HG03066 (cell line): ENCODE data around the gene RPL26.
"Not testable (repeated sequence)": the region's sequence is repeated elsewhere in the genome, so short reads cannot be mapped to it uniquely, and the experiment has no call there.

Experiments used
- ATAC-seq: cut with Tn5 transposase; IDR thresholded peaks from one replicate; pipeline ENCODE4 v1.9.1; 2021; ENCODE audit warnings: low read depth; ENCODE audit not compliant: unreplicated experiment

Gene RPL26

DNA sequence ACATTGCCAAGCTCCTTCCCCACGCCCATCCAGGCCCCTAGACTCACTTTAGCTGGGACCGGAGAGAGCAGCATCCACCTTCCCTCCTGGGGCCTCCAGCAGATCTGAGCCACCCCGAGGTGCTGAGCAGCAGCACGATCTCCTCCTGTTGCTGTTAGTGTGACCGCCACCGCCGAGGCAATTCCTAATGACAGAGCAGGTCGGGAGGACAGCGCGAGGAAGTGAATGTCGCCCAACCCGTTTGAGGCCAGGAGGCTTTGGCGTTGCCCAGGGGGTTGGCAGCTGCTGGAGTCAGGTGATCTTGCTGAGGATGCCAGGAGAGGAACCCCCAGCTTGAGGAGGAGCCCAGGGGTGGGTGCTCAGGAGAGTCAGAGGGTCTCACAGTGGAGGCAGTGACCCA is 14.6 kb upstream of the RPL26 start, which contains the start of gene RNF222:
RNF222 (minus strand) TSS at position 192 of the 400 bp plus-strand sequence. CDS start 4,366 bp downstream, outside the sequence.
- ATAC-seq: no peak

DNA sequence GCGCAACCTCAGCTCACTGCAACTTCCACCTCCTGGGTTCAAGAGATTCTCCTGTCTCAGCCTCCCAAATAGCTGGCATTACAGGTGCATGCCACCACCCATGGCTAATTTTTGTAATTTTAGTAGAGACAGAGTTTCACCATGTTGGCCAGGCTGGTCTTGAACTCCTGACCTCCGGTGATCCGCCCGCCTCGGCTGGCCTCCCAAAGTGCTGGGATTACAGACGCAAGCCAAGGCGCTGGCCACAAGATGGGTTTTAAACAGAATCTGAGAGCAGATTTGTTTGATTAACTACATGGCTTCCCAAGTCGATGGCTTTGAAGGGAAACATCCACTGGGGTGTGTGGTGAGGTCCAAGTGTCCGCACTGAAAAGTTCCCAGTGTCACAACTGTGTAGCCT is 11.5 kb upstream of the RPL26 start:
- not testable (repeated sequence) for ATAC-seq

DNA sequence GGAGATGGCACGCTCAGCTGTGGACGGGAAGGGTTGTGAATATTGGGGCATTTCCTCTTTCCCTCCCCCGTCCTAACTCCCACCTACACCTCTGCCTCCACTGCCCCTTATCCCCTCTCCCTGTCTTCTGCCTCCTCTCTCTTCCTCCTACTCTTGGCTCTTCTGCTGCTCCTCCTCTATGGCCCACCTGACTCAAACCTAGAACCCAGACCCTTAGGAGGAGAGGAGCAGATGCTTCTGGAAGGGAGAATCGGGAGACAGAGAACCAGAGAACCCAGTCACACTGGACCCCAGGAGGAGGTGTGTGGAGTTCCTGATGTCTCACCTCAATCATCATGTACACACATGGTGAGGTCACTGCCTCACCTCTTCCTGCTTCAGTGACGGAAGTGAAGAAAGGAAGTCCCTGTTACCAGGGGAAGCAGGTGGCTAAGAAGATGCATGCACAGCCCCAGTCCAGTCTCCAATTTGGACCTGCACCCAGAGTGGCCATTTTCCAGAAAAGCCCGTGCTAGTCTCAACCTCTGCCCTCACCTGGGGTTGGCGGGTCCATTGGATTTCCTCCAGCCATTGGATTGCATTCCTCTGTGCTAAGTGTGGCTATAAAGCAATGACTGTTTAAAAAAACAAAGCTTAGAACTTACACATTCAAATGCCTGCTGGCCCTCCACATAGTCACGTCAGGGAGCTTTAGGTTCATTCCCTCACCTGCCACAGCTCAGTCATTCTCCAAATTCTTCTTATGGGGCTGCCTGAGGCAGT is 10.7 kb upstream of the RPL26 start:
- no peak for ATAC-seq

GRCh38 chr17:8392674-8393469 is 9.9 kb upstream of the RPL26 start:
- no peak for ATAC-seq

- no peak for ATAC-seq
These were observed 9.3 kb upstream of the RPL26 start for GRCh38 chr17:8392274-8392673.

GRCh38 chr17:8391711-8392110 is 8.7 kb upstream of the RPL26 start:
- ATAC-seq: no peak

DNA sequence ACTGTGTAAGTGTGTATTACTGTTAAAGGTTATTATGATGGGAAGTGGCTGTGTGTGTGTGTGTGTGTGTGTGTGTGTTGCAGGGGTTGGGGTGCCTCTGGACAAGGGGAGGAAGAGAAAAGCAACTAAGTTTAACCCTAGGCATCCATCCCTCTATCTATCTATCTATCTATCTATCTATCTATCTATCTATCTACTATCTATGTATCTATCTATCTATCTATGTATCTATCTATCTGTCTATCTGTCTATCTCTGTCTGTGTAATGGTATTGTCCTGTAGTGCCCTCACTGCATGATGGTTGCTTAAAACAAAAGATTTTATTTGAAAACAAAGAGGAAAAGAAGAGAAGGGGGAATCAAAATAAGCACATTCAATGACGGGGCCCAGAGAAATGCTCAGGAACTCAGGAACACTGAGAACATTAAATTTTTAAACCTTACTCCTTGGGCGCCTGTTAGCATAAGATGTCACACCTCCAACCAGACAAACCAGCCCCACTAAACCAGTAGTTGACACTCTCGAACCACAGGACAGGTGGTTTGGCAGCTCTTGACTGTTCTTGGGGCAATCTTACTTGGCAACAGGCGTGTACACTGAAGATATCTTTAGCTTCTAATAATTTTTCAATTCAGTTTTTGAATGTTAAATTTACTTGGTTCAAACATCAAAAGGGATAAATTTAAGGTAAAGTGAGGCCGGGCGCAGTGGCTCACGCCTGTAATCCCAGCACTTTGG is 5.1 kb upstream of the RPL26 start:
- ATAC-seq: no peak

- no peak for ATAC-seq
These were observed 3.8 kb upstream of the RPL26 start for GRCh38 chr17:8386841-8387240.

DNA sequence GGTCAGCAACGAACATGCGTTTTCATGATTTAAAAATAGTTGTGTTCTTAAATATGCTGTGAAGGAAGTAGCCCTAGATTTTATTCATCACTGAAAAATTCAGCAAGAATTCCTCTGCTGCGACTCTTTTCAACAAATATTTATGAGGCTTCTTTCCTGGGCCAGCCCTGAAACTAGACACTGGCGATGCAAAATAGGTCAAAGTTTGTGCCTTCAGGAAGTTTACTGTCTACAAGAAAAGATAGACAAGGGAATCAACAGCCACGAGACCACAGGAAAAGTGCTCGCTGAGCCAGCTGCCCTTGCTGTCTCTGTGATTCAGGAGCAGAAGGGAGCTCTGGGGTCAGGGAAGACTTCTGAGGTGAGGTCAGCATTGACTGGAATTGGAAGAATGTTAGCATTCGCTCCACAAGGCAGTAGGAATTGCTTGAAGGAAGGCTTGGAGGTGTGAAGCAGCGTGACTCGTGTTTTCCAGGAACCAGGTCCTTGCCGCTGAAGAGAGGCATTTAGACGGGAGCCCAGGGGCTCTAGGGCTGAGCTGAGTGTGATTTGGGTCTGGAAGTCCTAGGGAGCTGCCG is 1.9 kb upstream of the RPL26 start:
- no peak for ATAC-seq

GRCh38 chr17:8382880-8383142 is 182 bp downstream of the RPL26 start:
- ATAC-seq: no peak

DNA sequence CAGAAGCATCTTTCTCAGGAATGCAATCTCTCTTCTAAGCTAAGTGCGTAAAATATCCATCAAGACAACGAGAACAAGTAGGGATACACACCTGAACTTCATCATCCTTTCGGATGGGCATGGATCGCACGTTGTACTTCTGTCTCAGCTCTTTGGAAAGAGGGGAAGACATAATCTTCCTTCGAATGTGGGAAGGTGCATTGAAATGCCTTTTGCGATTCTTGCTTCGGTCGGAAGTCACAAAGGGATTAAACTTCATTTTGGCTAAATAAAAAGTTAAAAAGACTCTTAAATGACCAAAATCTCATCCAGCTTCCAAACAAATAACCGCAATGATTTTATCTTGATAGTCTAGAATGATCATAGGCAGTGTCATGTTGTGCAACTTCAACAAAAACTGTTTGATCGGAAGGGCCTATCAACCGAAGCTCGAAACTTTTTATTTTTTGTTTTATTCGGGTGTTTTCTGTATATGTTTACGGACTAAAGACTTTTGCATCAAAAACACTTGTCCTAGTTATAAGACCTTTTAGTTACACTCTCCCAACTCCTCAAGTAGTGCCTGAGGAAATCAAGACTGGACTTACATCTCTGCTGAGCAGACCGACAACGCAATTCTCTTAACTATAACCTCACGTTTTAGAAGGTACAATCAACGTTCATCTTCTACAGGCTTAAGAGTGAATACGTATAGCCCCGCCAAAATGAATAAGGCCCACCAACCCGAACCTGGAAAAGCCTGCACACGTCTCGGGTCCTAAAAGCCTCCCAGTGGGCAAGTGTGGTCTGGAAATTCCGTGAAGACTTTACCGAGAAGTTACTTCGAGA is 727 bp downstream of the RPL26 start:
- ATAC-seq: no peak

DNA sequence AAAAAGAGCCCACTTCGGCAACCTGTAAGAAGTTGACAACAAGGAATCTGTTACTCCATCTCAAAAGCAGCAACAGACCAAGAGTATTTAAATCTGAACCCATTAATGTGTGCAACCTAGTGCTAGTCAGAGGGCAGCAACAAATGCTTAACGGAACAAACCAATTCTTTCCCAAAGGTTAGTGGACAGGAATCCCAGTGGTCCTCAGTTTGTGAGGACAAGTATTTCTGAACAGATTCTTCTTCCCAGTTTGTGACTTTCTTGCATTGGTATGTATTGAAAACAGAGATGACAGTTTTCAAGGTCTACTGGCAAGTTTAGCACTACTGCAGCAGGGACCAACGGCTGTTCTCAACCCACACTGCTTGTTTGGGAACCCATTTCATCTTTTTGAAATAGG is 2.9 kb downstream of the RPL26 start:
- no peak for ATAC-seq

- not testable (repeated sequence) for ATAC-seq
These were observed 4.9 kb downstream of the RPL26 start for GRCh38 chr17:8378117-8378516.

DNA sequence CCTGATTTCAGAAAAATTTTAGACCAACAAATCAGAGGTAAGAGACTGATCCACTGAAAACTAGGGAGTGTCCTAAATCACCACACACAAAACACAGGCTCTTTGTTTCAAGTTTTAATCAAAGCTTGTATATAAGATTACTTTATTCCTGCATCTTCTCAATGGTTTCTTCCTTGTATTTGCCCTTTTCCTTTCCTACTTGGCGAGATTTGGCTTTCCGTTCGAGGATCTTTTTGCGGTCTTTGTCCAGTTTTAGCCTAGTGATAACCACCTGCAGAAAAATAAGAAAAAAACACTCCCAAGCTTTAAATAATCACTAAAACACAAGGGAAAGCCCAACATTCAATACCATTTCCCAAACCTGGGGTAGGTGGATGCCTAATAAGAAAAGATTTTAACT is 5.6 kb downstream of the RPL26 start:
- ATAC-seq: no peak

DNA sequence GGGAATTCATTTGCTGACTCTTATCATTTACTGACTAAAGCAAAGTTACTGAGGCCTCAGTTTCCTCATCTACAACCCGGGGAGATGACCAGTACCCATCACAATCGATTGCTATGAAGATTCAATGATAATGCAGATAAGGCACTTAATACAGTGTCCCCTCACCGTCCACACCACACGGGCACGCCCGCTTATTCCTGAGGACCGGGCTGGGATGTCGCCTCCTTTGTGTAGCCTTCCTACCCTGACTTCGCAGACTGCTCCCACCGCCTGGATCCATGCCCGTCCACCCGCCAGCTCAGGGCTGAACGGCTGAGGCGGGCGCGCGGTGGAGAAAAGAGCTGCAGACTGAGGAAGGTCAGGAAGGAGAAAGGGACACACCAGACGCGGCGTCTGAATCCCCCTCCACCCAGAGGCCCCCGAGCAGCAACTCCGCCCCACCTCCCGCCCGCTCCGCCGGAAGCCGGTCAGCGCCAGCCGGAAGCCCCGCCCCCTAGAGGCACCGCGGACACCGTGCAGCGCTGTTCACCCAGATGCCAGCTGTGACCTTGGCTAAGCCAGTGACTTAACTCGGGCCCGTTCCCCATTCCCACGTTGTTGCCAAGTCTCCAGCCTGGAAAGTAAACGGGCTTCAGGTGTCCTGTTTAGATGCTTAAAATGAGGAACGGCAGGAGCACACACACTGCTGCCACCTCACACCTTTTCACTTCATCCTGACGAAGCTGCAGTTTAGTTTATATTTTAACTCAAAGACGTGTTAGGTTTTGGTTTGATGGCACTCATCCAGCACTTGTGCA is 6.5 kb downstream of the RPL26 start, which contains the start of gene KRABD2:
KRABD2 (minus strand) TSS at position 434 of the 797 bp plus-strand sequence.
- ATAC-seq: no peak

DNA sequence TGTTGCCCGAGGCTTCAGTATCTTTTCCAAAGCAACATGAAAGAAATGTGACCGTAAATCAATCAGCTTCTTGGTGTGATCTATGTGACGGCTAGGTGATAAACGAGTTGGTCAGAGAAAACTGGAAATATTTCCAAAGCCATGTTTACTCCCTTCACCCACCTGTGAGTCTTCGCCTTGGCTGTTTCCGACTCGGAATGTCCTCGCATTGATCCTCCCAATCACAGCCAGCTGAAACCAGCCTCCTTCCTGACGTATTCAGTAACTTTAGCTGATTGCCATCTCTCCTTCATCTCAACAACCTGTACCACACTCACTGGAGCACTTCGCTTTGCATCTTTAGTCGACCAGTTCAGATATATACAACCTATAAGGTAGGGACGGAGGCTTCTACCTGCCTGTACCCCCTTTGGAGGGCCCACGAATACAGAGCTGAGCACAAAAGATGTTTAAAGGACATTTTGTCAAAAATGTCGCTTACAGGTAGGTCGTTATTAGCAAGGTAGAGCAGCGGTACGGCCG is 7.2 kb downstream of the RPL26 start:
- no peak for ATAC-seq

- ATAC-seq: not testable (repeated sequence)
These were observed 9.1 kb downstream of the RPL26 start for GRCh38 chr17:8373856-8374255.

- ATAC-seq: no peak
These were observed 10.6 kb downstream of the RPL26 start for GRCh38 chr17:8372422-8372821.

DNA sequence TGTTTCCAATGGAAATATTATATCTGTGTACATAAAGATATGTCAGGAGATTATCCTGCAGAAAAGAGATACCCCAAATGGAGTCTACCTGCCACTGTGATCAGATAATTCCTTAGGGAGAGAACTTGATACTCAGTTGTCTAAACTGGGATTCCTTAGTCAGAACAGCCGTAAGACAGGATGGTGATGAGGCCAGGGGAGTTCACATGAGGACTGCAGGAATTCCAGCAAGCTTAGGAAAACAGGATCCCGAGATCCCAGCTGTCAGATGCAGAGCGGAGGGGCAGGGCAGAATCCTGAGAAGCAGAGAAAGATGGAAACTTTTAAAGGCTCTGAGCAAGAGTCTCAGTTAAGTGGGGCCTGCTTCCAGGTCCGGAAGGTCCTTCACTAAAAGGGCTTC is 11.2 kb downstream of the RPL26 start:
- no peak for ATAC-seq
